HEK293T (cell line): Measurements from ENCODE around the gene PDXP.

ENCODE experiments used
- ARNT ChIP-seq: fragments of 450-650 bp; IDR thresholded peaks from 2 replicates; pipeline ENCODE4 v1.6.1; 2017; ENCODE audit warnings: mild to moderate bottlenecking
- BHLHE40 ChIP-seq: fragments of 450-650 bp; IDR thresholded peaks from 2 replicates; pipeline ENCODE4 v1.6.1; 2016; ENCODE audit warnings: mild to moderate bottlenecking, moderate library complexity, borderline replicate concordance
- CTBP1 ChIP-seq: fragments of 450-650 bp; IDR thresholded peaks from 2 replicates; pipeline ENCODE4 v1.6.1; 2016; ENCODE audit warnings: borderline replicate concordance
- ELF4 ChIP-seq: fragments of 450-650 bp; IDR thresholded peaks from 2 replicates; pipeline ENCODE4 v1.6.1; 2017; ENCODE audit warnings: antibody characterized with exemption
- FOXA1 ChIP-seq: fragments of 450-650 bp; IDR thresholded peaks from 2 replicates; pipeline ENCODE4 v1.6.1; 2016; ENCODE audit warnings: mild to moderate bottlenecking
- FOXK2 ChIP-seq: fragments of 450-650 bp; IDR thresholded peaks from 2 replicates; pipeline ENCODE4 v1.6.1; 2016; ENCODE audit warnings: mild to moderate bottlenecking
- HDGF ChIP-seq: fragments of 450-650 bp; IDR thresholded peaks from 2 replicates; pipeline ENCODE4 v1.6.1; 2017; ENCODE audit warnings: antibody characterized with exemption, borderline replicate concordance
- L3MBTL2 ChIP-seq: fragments of 450-650 bp; conservative IDR thresholded peaks from 2 replicates; pipeline ENCODE4 v1.6.1; 2016; ENCODE audit warnings: mild to moderate bottlenecking
- NFRKB ChIP-seq: fragments of 450-650 bp; IDR thresholded peaks from 2 replicates; pipeline ENCODE4 v1.6.1; 2016; ENCODE audit warnings: mild to moderate bottlenecking, moderate library complexity
- PKNOX1 ChIP-seq: fragments of 450-650 bp; IDR thresholded peaks from 2 replicates; pipeline ENCODE4 v1.6.1; 2016
- SP1 ChIP-seq: fragments of 450-650 bp; IDR thresholded peaks from 2 replicates; pipeline ENCODE4 v1.6.1; 2017
- SUZ12 ChIP-seq: fragments of 450-650 bp; IDR thresholded peaks from 2 replicates; pipeline ENCODE4 v1.6.1; 2016; ENCODE audit warnings: mild to moderate bottlenecking
- TARDBP ChIP-seq: fragments of 450-650 bp; IDR thresholded peaks from 2 replicates; pipeline ENCODE4 v1.6.1; 2016
- ZNF384 ChIP-seq: fragments of 450-650 bp; IDR thresholded peaks from 2 replicates; pipeline ENCODE4 v1.6.1; 2016

DNA sequence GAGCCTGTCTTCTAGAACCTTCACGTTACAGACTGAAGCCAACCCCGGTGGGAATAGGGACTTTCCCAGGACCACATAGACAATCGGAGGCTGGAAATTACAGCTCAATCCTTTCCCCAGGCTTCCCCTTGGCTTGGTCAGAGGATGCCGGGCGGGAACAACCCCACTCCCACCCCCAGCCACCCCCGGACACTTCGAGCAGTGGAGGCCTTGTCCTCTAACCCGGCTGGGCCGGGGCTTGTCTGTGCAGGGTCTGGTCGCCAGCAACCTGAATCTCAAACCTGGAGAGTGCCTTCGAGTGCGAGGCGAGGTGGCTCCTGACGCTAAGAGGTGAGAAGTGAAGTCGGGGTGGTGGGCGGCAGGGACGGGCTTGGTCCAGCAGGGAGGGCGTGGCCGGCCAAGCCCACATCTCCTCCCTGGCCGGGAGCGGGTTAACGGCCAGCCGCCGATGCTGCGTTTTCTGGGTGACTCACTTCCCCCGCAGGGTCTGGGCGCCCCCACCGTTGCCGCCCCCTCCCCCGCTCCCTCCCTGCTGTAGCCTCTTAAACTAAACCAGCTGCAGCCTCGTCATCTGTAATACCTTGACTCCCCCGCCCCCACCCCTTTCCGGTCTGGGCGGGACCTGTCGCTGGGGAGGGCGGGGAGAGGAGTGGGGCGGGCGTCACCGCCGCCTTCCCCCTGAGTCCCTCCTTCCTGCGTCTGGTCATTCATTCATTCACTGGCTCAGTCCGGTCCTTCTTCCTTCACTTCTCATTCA is 18.4 kb downstream of the PDXP start:
- TF ChIP-seq FOXK2 (no peak), ARNT (no peak), BHLHE40 (no peak), TARDBP (no peak), SUZ12 (no peak), FOXA1 (no peak), PKNOX1 (no peak), ELF4 (no peak), SP1 (no peak), L3MBTL2 (peak; percentile 79), ZNF384 (no peak), NFRKB (no peak), HDGF (no peak), CTBP1 (no peak)
